HG03575 (cell line): ENCODE results near the gene JARID2.
"Not testable (repeated sequence)": the region's sequence is repeated elsewhere in the genome, so short reads cannot be mapped to it uniquely, and the experiment has no call there.

Source experiments
- ATAC-seq: cut with Tn5 transposase; IDR thresholded peaks from one replicate; pipeline ENCODE4 v1.9.1; 2021; ENCODE audit not compliant: unreplicated experiment, insufficient number of reproducible peaks, low FRiP score; ENCODE audit errors: extremely low read depth

Gene JARID2

DNA sequence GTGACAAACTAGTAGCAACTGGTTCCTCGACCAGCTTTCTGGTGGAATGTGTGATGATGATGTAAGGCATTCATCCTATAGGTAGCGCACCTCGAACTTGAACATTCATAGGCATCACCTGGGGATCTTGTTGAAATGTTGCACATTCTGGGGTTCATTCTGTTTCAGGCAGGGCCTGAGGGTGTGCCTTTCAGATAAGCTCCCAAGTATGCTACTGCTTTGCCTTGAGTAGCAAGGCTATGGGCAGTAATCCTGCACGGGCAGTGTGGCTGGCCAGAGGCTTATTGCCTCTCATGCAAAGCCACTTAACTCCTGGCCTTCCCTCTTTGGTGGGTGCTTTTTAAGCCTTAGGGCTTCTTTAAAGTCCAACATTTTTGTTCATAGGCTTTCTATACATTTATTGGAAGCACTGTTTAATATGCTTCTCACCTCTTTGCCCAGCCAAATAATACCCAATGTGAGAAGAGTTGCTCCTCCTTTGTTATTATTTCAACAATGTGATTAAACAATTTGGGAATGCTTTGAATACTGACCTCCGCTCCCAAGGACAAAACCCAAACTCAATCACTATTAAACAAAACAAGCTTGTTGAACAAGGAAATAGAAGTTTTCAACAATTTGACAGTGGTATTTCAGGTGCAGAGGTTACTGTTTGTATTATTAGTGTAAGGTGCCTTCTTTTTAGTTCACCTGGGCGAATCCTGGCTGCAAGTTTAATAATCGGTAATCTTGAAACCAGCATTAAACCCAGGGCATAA lies 57.5 kb downstream of the JARID2 start:
- ATAC-seq = no peak

DNA sequence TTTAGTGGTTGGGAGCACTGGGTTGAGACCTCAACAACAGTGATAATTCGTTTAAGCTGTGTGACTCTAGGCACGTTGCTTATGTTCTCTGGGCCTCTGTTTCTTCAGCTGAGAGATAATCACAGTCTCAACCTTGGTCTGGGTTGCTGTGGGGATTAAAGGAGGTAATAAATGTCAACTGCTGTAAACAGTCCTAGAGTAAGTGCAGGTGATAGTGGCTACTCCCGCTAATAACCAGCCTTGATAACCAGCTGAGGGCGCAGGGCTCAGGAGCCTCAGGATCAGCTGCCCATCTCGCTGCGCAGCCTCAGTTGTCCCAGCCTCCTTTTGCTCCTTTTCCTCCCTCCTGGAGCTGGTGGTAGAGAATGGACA lies 58.0 kb downstream of the JARID2 start:
- no peak for ATAC-seq

DNA sequence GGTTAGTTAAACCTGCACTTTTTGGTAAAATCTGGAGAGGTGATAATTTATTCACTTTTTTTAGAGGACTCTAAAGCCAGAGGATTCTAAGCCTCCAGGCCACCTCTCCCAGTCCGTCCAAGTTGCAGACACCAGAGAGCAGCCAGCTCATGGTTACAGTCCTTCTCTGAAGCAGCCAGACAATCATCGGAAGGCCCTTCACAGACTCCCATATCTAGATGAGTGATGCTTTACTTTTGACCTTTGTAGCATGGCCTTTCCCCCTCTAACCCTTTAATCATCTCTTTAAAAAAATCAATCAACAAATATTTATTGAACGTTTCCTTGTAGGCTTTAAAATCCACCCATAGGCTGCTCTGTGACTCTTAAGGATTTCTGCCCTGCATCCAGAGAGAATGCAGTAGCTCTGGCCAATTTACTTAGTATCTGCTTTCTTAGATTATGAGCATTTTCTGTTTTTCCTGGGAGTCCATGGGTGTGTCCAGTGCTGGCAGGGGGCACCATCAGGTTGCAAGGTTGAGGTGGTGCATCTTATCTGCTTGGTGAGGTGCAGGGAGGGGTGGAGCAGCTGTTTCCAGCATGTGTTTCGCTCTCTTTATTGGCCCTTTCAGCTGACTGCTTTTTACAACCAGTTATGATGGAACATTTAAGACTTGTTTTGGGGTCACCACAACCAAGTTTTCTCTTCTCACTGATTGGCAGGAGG lies 58.6 kb downstream of the JARID2 start:
- ATAC-seq = no peak

DNA sequence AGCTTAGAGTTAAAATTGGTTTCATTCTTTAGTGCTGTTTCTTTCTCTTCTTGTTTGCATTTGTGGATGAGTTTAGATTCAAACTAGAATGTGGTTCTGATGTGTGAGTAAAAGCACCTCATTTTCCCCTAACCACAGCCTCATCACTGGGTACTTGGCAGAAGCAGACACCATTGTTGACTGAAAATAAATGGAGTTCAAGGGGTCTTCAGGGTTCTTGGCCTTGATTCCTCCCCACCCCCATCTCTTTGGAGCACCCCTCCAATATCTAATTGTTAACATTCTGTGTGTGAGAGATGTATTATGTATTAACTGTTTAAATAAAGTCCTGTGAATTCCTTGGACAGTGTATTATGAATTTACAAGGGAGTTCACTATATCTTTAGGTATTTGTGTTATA lies 59.6 kb downstream of the JARID2 start:
- ATAC-seq = no peak

DNA sequence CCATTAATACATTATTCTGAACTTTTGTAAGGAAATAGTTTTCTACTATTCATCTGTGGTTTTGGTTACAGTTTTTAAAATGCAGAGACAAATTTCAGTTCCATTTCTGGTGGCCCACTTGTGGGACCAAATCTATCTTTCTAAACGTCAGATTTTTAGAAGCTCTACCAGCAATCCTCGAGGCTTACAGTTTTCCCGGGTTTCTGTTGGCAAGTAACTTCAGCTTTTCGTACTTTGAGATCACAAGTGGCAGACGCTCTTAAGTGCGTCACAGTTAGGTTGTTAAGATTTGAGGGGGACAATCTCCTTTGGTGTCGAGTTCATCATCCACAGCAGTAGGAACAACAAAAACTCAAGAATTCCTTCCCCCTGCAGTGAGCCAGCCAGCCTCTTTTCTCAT lies 60.0 kb downstream of the JARID2 start:
- ATAC-seq = no peak

DNA sequence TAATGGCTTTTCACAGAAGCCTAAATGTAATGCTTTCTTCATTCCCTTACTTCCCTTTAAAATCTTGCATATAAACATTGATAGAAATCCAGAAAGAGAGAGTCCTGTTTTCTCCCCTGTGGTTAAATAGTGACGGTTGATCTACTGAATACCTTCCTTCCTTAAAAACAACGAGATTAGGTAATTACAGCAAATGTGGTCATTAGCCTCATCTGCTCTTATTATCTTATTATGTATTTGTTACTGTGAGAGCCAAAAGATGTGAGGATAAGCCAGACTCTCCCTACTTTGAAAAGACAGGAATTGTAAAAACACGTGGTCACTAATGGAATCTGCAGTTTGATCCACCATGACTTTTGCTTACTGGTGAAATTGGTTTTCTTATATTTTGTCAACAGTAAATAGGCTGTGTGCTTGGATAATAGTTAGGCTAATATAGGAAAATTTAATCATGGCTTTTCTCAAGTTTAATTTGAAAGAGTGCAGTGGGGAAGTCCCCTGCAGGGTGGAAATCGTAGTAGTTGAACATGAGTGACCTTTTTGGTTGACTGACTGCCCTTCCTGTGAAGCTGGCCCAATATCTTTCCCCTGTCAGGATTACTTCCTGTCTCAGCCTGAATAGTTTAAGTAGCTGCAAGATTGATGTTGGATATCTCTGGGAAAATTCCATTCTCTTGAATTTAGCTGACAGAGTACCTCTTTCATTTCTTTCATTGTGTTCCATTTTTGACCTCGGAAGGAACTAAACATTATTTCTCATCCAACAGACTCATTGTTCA lies 62.8 kb downstream of the JARID2 start:
- ATAC-seq = no peak

DNA sequence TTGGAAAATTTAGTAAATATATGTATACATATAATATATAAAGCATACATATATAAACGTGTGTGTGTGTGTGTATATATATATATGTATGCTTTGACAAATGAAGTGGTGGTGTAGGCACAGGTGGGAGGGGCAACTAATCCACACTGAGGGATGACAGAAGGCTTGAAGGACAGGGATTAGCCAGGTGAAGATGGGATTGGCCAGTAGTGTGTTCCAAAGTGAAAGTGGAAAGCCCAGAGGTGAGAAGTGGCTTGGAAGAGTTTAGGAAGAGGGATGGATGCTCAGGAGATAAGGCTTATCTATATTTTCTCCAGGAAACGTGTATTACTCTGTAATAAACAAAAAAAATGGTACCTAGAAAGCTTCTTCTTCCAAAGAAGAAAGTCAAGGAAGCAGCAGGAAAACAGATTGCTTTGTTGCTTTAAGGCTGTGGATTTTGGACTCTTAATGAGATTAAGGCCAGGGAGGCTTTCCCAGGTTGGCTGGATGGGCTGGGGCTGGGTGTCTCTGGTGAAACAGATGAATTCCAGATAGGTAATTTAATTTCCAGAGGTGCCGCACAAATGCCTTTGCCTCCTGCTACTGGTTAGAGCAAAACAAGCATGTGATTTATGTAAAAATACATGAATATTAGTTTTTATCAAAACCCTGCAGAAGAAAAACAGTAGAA lies 63.9 kb downstream of the JARID2 start:
- no peak for ATAC-seq

DNA sequence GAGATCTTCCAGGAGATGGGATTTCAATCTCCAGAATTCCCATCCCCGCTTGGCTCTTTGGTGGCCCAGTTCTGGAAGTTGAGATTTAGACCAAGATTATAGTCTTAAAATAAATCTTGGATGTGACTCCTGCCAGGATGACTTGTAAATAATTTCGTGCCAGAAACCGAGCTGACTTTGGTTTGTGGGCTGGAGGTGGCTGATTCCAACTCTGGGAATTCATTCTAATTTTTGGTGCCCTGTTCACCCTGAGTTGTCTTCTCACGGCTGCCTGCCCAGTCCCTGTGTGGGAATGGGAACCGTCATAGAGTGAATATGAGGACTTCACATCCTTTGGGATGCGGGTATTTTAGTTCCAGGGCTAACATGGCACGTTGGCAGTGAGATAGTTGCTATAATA lies 64.8 kb downstream of the JARID2 start:
- ATAC-seq = no peak

DNA sequence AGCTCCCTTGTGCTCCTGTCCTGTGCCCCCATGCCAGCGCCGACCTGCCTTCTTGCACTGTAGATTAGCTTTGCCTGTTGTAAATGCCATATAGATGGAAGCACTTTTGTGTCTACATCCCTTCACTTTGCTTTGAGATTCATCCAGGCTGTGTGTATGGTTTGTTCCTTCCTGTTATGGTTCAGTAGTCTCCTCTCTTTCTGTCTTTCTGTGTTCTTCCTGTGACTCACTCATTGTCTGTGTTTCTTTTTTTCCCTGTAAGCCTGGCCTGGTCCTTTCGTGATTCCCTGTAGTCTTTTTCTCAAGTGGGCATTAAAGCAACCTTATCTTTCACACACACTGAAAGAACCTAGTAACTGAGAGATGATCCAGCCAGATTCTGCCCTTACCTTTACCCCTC lies 66.6 kb downstream of the JARID2 start:
- no peak for ATAC-seq

DNA sequence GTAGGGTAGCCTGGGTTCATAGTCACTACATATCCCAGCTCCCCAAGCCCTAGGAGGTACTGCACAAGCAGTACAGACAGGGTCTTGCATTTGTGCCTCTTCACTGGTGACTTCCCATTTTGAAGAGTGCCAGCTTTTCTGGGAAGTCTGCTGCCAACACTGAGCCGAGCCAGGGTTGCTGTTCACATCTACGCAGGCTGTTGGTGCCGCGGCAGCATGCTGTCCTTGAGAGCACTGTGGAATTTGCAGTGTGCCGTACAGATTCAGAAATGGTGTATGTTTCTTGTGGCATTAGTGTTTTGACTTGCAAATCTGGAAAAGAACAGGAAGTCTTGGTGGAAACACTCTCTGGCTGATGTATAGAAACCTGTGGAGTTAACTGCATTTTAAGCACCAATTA lies 67.5 kb downstream of the JARID2 start:
- no peak for ATAC-seq

DNA sequence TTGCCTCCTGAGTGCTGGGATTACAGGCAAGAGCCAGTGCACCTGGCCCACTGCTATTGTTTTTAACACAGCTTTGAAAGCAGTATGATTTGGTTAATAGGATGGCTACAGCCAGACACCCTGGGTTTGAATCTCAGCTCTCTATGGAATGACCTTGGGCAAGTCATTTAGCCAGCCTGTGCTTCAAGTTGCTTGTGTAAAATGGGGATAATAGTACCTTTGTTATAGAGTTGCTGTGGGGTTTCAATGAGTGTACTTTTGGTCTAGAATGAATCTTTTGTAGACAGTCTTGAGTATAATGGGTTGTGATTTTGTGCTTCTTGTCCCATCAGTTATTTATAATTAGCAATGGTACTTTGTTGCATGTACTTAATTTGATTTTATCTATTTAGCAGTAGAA lies 70.9 kb downstream of the JARID2 start:
- no peak for ATAC-seq

DNA sequence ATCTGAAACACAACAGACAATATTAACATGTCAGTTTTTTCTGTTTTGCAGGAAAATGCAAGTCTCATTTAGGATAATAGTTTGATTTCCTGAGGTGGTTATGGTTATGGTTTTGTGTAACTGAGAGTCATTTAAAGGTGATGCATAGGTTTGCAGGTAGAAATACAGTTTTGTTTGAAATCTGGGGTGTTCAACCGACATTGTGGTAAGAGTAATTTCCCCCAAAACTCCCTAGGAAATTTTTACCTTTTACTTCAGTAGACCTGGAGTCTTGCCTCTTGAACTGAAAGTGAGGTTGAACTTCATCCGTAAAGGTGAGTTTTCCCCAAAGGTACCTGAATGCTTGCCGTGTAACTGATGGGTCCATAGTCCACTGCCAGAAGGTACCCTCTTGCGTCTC lies 71.4 kb downstream of the JARID2 start:
- ATAC-seq = no peak

DNA sequence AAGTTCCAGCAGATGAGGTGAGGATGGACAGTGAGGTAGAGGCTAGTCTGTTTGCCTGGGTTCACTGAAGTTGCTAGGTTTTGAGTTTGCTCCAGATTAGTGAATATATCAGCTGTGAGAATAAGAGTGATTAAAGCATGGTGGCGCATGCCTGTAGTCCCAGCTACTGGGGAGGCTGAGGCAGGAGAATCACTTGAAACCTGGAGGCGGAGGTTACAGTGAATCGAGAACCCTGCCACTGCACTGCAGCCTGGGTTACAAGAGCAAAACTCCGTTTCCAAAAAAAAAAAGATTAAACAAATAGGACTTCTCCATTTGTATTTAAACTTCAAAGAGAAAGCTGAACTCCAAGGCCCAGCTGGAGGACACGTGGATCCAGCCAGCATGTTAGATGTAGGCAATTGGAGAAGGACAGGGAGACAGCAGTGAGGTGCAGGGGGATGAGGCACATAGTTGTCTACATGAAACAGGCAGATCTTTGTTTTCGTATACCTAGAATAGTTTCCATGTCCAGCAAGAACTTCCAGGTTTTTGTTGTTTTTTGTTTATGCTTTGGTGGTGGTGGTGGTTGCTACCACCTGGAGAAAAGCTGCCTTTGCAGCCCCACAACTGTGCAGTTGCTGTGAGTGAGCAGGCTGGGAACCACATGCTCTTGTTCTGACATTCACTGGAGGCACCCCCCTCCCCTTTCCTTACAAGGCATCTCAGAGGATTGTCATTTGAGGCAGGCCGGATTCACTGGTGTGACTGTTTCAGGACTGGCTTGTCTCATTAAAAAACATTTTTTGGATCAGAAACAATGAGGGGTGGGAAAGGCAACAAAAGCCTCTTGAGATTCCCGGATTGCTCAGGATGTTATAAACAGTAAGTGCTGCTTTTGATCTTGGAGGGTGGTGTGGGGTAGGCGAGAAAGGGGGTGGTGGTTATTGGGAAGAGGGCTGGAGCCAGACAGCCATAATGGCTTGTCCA lies 72.3 kb downstream of the JARID2 start:
- ATAC-seq = no peak

DNA sequence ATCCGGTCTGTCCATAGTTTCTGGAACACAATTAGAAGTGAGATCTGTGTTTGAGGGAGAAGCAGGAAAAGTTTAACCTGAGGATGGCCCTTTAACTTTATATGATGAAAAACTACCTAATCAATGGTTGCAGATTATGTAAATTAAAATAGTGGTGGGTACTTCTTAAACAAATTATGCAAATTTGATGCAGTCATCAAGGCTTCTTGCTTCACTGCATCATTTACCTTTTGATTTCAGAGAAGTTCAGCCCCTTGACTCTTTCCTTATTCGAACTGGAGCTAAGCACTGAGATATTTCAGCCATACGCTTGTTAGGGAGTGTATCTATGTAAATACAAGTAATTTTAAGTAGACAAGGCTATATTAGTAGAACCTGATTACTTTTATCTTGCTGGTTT lies 73.8 kb downstream of the JARID2 start:
- no peak for ATAC-seq

DNA sequence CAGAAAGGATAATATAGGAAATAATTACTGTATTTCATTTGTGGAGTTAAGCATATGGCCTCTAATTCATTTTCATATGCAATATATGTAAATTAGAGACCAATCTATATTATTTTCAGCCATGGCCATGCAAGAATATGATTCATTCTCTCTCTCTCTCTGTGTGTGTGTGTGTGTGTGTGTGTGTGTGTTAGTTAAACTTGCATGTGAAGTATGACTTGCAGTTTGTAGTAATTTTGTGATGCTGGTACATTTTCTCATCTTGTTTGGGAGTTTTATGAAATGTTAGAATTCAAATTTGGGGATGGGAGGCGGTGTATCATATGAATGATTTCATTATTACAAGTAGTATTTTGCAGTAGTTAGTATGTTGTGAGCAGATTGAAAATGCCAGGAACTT lies 74.8 kb downstream of the JARID2 start:
- no peak for ATAC-seq

DNA sequence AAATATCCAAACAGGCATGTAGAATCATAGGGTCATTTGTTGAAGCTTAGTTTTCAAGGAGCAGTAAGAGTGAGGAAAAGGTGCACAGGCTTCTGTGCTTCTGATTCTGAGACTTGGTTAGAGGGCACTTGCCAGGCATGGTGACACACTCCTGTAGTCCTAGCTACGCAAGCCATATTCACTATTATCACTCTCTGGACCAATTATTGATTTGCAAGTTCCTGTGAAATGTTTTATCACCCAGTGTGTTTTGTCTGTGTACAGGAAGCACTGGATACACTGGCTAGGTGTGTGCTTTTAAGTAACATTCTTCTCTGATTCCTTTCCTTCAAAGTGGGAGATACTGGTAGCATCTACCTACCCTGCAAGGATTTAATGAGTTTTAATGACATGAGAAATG lies 76.3 kb downstream of the JARID2 start:
- ATAC-seq = no peak

DNA sequence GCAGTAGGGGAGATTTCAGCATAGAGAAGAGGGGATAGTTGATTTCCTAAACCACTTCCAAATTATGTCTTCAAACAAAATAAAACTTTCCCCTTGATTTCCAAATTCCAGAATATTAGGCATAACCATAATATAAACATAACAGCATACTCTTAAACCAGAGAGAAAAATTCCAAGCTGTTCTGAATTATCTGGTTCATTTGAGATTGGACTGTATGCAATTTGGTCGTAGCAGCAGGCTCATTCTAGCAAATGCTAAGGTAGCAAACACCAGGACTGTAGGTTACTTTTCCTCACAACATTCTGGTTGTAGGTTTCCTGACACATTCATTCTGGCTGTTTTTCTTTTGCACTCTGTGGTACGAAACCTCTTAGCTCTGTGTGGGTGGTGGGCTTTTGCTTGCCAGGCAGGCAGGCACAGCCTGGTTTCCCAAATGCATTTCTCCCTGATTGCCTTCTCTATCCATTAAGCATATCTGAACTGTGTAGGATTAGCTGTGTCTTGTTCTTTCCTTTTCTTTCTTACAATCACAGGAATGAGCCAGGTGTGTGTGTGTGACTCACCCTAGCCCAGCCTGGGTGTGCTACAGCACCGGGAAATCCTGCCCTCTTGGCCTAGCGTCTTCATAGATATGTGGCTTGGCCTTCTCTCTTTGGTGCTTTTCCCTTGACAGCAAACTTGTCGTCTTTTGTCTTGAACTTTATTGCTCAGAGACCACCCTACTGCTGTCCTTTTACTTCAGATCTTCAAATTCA lies 77.1 kb downstream of the JARID2 start:
- ATAC-seq = no peak

DNA sequence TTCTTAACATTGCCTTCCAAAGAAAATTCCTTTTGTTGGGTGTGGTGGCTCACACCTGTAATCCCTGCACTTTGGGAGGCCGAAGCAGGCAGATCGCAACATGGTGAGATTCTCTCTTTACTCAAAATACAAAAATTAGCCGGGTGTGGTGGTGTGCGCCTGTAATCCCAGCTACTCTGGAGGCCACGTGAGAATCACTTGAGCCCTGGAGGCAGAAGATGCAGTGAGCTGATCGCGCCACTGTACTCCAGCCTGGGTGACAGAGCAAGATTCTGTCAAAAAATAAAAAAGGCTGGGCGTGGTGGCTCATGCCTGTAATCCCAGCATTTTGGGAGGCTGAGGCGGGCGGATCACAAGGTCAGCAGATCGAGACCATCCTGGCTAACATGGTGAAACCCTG lies 77.7 kb downstream of the JARID2 start:
- not testable (repeated sequence) for ATAC-seq
